ENCODE data around the gene PDGFRB. TPM values are rescaled to one million over a fixed set of nuclear protein-coding genes. Genes with fewer than 3 reads are reported as not detected.

Gene PDGFRB
- total RNA-seq, 2 experiments from 2014 or later, result 0.58 to 0.74 TPM

DNA sequence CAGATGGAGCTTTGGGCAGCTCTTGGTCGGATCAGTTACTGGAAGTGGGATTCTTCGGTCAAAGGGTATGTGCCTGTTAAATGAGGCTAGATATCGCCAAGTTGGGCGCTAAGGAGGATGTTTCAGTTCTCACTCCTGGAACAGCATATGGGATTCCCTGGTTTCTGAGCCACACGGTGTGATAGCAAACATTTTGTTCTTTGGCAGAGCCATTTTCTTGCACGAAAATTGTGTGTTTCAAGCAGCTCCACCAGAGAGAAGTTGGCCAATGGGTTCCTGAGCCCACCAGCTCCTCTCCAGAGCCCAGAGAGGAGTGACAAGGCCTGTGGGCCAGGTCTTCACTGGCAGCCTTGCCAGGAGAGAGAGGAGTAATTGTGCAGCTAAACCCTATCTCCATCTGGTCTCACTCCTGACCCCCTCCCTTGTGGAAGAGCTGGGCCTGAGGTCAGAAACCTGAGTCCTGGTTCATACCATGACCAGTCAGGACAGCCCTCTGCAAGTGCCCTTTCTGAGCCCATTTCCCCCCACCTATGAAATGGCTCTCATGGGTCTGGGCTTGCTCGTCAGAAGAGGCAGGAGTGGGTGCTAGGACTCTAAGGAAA, 23.5 kb upstream of the PDGFRB start:
- no peak overlapping the region for H3K27ac Mint-ChIP-seq

DNA sequence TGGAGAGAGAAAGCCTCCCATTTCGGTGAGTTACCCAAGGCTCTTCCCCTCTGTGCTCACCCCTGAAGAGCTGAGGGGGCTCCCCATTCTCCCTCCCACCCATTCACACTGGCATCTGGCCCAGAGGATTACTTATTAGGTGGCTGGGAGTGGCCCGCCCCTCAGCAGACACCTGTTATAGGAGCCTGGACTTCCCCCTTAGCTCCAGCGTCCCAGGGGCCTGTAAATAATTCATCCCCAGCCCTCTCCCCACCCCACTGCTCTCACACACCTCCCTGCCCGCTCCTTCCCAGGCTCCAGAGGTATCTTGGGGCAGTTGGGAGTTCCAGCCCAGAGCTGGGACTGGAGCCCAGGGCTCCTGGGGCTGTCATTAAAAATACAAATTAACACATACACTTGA, 22.6 kb upstream of the PDGFRB start:
- Mint-ChIP-seq H3K36me3 (ENCODE audit: low read depth) (no peaks in the 10 kb centered on the region), H3K4me3 (no peak overlapping the region), H3K27ac (no peak overlapping the region), H3K9me3 (no peaks in the 10 kb centered on the region), H3K4me1 (ENCODE audit: low read depth) (no peaks in the 10 kb centered on the region), H3K27me3 (peaks cover 3% of the 10 kb centered on the region)
- CTCF ChIA-PET, result no interaction called here
- POLR2A ChIA-PET, result no interaction called here
- TF ChIP-seq CTCF (IDR thresholded peaks at IDR 0.05), result no peak
- intact Hi-C loops (cut with micrococcal nuclease), result no loop called here
- DNase-seq (no peak), ATAC-seq (no peak)

More for the DNA sequence above, 23.5 kb upstream of the PDGFRB start:
- no peaks in the 10 kb centered on the region for H3K36me3 Mint-ChIP-seq (ENCODE audit: low read depth)
- ATAC-seq (no peak), DNase-seq (no peak)
- H3K27me3 Mint-ChIP-seq, result peaks cover 2% of the 10 kb centered on the region
- no peak for TF ChIP-seq CTCF (IDR thresholded peaks at IDR 0.05)
- CTCF ChIA-PET, result no interaction called here
- no peaks in the 10 kb centered on the region for H3K4me1 Mint-ChIP-seq (ENCODE audit: low read depth)
- no peaks in the 10 kb centered on the region for H3K9me3 Mint-ChIP-seq
- intact Hi-C loops (cut with micrococcal nuclease), result no loop called here
- POLR2A ChIA-PET, result interaction anchor here (0.5 kb wide), 1 partner anchor 467 kb away, joined by 3 read pairs; no protein-coding TSS in a partner anchor
- H3K4me3 Mint-ChIP-seq, result no peak overlapping the region

- no peak for TF ChIP-seq CTCF (IDR thresholded peaks at IDR 0.05)
- ATAC-seq, result no peak
- Mint-ChIP-seq H3K4me1 (ENCODE audit: low read depth) (no peaks in the 10 kb centered on the region), H3K27me3 (peaks cover 4% of the 10 kb centered on the region), H3K9me3 (no peaks in the 10 kb centered on the region), H3K4me3 (no peak overlapping the region), H3K36me3 (ENCODE audit: low read depth) (no peaks in the 10 kb centered on the region), H3K27ac (no peak overlapping the region)
- intact Hi-C loops (cut with micrococcal nuclease), result no loop called here
- ChIA-PET POLR2A (interaction anchor here (0.8 kb wide), 1 partner anchor 90 kb away, joined by 3 read pairs; no protein-coding TSS in a partner anchor), CTCF (no interaction called here)
- no peak for DNase-seq
Measured at GRCh38 chr5:150177721-150178120, 22.1 kb upstream of the PDGFRB start.

DNA sequence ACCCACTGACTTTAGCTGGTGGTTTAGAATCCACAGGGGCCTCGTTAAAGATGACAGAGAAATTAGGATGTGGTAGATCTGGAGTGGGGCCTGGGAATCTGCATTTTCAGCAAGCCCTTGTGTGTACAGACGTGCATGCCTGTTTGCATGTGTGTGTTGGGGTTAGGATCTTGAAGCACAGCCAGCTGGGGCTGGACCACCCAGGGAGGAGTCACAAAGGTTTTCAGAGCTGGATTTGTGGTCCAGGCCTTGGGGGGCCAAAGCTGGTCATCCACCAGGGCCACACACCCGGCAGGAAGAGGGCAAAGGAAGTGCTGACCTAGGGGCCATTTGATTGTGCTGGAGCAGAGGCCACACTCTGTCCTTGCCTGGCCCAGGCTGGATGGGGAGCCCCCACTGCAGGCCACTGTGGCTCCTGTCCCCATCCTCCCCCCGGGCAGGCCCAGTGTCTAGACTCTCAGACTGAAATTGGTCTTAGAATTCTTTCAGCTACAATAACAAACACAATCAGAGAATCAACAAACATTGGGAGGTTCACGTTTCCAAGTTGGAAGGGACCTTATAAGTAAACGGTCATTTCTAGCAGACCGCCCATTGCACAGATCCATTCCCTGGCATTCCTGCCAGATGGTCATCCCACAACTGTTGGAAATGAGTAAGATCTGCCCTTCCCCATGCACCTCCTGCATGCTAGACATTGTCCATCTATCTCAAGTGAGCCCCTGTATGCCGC, 21.3 kb upstream of the PDGFRB start:
- Mint-ChIP-seq H3K36me3 (ENCODE audit: low read depth) (no peaks in the 10 kb centered on the region), H3K27me3 (peaks cover 8% of the 10 kb centered on the region), H3K4me3 (no peak overlapping the region), H3K27ac (no peak overlapping the region), H3K4me1 (ENCODE audit: low read depth) (no peaks in the 10 kb centered on the region), H3K9me3 (no peaks in the 10 kb centered on the region)
- ChIA-PET POLR2A (interaction anchor here (0.8 kb wide), 1 partner anchor 90 kb away, joined by 3 read pairs; no protein-coding TSS in a partner anchor), CTCF (interaction anchor here (1.2 kb wide), 1 partner anchor 15 kb away, joined by 3 read pairs; no protein-coding TSS in a partner anchor)
- no peak for TF ChIP-seq CTCF (IDR thresholded peaks at IDR 0.05)
- ATAC-seq (no peak), DNase-seq (no peak)
- intact Hi-C loops (cut with micrococcal nuclease), result no loop called here

GRCh38 chr5:150175536-150175935, 19.9 kb upstream of the PDGFRB start:
- POLR2A ChIA-PET, result interaction anchor here (0.8 to 1.1 kb wide), 2 partner anchors 9 to 17 kb away, joined by 3 read pairs; no protein-coding TSS in a partner anchor
- no peak overlapping the region for H3K27ac Mint-ChIP-seq
- no peak overlapping the region for H3K4me3 Mint-ChIP-seq
- CTCF ChIA-PET, result interaction anchor here (0.7 to 1.7 kb wide), 4 partner anchors 14 to 43 kb away, joined by 3 to 5 read pairs (median 3); no protein-coding TSS in a partner anchor
- ATAC-seq (no peak), DNase-seq (no peak)
- peaks cover 13% of the 10 kb centered on the region for H3K27me3 Mint-ChIP-seq
- no peaks in the 10 kb centered on the region for H3K36me3 Mint-ChIP-seq (ENCODE audit: low read depth)
- H3K9me3 Mint-ChIP-seq, result no peaks in the 10 kb centered on the region
- TF ChIP-seq CTCF (IDR thresholded peaks at IDR 0.05), result no peak
- H3K4me1 Mint-ChIP-seq (ENCODE audit: low read depth), result no peaks in the 10 kb centered on the region
- intact Hi-C loops (cut with micrococcal nuclease), result no loop called here

Measured in activated CD8-positive, alpha-beta T cell treated with anti-CD3 and anti-CD28 coated beads for 36 hours (primary cell).